ENCODE data around the gene SPOCK1.

DNA sequence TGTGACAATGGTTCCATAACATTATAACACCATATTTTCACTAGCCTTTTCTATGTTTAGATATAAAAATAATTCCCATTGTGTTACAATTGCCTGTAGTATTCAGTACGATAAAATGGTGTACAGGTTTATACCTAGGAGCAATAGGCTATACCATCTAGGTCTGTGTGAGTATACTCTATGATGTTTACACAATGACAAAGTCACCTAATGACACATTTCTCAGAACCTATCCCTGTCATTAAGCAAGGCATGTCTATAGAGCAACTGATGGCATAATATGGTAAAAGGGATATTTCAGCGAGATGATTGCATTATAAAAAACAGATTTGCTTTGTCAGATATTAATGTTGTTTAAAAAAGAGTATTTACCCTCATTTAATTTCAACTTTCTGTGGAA, 517.2 kb downstream of the SPOCK1 start:
- TF ChIP-seq CTCF (IDR thresholded peaks at IDR 0.05), result no peak
- no peak for TF ChIP-seq POLR2A (IDR thresholded peaks at IDR 0.05)
